Measurements from ENCODE around the gene CBR3. TPM values are rescaled to one million over a fixed set of nuclear protein-coding genes. Genes with fewer than 3 reads are reported as not detected.

Gene CBR3
- total and polyA plus RNA-seq, 2 of the 13 experiments (the other 11 are each of a cell fraction or from before 2014, with no cell fraction given): not detected

DNA sequence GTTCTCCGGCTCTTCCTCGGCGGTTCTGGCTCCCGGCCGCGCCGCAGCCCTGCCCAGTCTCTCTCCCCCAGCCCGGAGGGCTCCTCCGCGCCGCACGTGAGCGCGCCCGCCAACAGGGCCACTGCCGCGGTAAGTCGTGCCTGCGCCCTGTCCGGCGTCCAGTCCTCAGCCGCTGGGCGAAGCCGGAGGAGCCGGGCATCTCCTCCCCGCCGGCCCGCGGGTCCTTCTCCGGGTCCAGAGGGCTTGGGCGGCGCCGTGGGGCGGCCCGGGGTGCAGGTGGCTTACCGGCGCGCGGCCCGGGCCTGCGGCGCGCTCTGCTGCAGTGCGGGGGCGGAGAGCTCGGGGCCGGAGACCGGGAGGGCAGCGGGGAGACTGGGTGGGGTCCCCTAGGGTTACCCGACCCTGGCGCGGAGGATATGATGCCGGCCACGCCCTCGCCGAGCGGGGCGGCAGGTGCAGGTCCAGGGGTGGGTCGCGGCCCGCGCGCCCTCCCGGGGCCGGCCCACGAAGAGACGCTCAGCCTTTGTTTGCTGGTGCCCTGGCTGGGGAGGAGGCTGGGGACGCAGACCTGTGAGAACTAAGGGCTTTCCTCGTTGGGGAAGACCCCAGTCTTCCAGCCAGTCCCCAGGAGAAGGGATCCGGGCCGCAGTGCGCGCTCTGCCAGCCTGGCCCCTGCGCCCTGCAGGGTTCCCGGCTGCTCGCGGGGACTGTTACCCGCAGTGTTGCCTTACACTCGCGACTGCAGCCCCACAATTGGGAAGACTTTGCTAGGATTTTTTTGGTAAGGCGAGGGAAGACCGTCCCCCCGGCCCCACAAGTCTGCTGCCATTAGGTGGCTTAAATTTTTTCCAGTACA is 22.2 kb downstream of the CBR3 start, which contains the start of gene DOP1B (continued):
- TF ChIP-seq ZSCAN9 (CRISPR knock-in tag; IDR thresholded peaks at IDR 0.05; ENCODE audit: borderline replicate concordance) (no peak), ZSCAN21 (CRISPR knock-in tag; IDR thresholded peaks at IDR 0.05; ENCODE audit: borderline replicate concordance) (no peak), PHF21A (CRISPR knock-in tag; IDR thresholded peaks at IDR 0.05) (peak; percentile 38; the same call in 1 of the 2 replicates), ETV5 (CRISPR knock-in tag; IDR thresholded peaks at IDR 0.05; ENCODE audit: borderline replicate concordance) (no peak), CHD2 (IDR thresholded peaks at IDR 0.05; ENCODE audit: low read depth, low read length) (no peak), CAMTA2 (CRISPR knock-in tag; IDR thresholded peaks at IDR 0.05; ENCODE audit: borderline replicate concordance) (no peak)
- TF ChIP-seq, protein P1, sequence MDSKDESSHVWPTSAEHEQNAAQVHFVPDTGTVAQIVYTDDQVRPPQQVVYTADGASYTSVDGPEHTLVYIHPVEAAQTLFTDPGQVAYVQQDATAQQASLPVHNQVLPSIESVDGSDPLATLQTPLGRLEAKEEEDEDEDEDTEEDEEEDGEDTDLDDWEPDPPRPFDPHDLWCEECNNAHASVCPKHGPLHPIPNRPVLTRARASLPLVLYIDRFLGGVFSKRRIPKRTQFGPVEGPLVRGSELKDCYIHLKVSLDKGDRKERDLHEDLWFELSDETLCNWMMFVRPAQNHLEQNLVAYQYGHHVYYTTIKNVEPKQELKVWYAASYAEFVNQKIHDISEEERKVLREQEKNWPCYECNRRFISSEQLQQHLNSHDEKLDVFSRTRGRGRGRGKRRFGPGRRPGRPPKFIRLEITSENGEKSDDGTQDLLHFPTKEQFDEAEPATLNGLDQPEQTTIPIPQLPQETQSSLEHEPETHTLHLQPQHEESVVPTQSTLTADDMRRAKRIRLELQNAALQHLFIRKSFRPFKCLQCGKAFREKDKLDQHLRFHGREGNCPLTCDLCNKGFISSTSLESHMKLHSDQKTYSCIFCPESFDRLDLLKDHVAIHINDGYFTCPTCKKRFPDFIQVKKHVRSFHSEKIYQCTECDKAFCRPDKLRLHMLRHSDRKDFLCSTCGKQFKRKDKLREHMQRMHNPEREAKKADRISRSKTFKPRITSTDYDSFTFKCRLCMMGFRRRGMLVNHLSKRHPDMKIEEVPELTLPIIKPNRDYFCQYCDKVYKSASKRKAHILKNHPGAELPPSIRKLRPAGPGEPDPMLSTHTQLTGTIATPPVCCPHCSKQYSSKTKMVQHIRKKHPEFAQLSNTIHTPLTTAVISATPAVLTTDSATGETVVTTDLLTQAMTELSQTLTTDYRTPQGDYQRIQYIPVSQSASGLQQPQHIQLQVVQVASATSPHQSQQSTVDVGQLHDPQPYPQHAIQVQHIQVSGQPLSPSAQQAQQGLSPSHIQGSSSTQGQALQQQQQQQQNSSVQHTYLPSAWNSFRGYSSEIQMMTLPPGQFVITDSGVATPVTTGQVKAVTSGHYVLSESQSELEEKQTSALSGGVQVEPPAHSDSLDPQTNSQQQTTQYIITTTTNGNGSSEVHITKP (CRISPR knock-in tag; IDR thresholded peaks at IDR 0.05; ENCODE audit: low read depth): no peak
- TF ChIP-seq, protein P2, sequence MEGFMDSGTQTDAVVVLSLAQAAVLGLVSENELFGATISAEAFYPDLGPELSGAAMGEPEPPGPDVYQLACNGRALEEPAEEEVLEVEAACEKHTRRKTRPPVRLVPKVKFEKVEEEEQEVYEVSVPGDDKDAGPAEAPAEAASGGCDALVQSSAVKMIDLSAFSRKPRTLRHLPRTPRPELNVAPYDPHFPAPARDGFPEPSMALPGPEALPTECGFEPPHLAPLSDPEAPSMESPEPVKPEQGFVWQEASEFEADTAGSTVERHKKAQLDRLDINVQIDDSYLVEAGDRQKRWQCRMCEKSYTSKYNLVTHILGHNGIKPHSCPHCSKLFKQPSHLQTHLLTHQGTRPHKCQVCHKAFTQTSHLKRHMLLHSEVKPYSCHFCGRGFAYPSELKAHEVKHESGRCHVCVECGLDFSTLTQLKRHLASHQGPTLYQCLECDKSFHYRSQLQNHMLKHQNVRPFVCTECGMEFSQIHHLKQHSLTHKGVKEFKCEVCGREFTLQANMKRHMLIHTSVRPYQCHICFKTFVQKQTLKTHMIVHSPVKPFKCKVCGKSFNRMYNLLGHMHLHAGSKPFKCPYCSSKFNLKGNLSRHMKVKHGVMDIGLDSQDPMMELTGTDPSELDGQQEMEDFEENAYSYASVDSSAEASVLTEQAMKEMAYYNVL (CRISPR knock-in tag; IDR thresholded peaks at IDR 0.05; ENCODE audit: borderline replicate concordance): 0 out of 2 replicates have a peak, but pooled peaks have one; percentile 17
- TF ChIP-seq, protein P3, sequence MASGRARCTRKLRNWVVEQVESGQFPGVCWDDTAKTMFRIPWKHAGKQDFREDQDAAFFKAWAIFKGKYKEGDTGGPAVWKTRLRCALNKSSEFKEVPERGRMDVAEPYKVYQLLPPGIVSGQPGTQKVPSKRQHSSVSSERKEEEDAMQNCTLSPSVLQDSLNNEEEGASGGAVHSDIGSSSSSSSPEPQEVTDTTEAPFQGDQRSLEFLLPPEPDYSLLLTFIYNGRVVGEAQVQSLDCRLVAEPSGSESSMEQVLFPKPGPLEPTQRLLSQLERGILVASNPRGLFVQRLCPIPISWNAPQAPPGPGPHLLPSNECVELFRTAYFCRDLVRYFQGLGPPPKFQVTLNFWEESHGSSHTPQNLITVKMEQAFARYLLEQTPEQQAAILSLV (CRISPR knock-in tag; IDR thresholded peaks at IDR 0.05; ENCODE audit: borderline replicate concordance): peak; percentile 77; the same call in 1 of the 2 replicates
- TF ChIP-seq, protein P4, sequence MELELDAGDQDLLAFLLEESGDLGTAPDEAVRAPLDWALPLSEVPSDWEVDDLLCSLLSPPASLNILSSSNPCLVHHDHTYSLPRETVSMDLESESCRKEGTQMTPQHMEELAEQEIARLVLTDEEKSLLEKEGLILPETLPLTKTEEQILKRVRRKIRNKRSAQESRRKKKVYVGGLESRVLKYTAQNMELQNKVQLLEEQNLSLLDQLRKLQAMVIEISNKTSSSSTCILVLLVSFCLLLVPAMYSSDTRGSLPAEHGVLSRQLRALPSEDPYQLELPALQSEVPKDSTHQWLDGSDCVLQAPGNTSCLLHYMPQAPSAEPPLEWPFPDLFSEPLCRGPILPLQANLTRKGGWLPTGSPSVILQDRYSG (CRISPR knock-in tag; IDR thresholded peaks at IDR 0.05): no peak
- TF ChIP-seq, protein P5, sequence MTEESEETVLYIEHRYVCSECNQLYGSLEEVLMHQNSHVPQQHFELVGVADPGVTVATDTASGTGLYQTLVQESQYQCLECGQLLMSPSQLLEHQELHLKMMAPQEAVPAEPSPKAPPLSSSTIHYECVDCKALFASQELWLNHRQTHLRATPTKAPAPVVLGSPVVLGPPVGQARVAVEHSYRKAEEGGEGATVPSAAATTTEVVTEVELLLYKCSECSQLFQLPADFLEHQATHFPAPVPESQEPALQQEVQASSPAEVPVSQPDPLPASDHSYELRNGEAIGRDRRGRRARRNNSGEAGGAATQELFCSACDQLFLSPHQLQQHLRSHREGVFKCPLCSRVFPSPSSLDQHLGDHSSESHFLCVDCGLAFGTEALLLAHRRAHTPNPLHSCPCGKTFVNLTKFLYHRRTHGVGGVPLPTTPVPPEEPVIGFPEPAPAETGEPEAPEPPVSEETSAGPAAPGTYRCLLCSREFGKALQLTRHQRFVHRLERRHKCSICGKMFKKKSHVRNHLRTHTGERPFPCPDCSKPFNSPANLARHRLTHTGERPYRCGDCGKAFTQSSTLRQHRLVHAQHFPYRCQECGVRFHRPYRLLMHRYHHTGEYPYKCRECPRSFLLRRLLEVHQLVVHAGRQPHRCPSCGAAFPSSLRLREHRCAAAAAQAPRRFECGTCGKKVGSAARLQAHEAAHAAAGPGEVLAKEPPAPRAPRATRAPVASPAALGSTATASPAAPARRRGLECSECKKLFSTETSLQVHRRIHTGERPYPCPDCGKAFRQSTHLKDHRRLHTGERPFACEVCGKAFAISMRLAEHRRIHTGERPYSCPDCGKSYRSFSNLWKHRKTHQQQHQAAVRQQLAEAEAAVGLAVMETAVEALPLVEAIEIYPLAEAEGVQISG (CRISPR knock-in tag; IDR thresholded peaks at IDR 0.05): peak; percentile 28; the same call in 1 of the 2 replicates
- TF ChIP-seq, protein P6, sequence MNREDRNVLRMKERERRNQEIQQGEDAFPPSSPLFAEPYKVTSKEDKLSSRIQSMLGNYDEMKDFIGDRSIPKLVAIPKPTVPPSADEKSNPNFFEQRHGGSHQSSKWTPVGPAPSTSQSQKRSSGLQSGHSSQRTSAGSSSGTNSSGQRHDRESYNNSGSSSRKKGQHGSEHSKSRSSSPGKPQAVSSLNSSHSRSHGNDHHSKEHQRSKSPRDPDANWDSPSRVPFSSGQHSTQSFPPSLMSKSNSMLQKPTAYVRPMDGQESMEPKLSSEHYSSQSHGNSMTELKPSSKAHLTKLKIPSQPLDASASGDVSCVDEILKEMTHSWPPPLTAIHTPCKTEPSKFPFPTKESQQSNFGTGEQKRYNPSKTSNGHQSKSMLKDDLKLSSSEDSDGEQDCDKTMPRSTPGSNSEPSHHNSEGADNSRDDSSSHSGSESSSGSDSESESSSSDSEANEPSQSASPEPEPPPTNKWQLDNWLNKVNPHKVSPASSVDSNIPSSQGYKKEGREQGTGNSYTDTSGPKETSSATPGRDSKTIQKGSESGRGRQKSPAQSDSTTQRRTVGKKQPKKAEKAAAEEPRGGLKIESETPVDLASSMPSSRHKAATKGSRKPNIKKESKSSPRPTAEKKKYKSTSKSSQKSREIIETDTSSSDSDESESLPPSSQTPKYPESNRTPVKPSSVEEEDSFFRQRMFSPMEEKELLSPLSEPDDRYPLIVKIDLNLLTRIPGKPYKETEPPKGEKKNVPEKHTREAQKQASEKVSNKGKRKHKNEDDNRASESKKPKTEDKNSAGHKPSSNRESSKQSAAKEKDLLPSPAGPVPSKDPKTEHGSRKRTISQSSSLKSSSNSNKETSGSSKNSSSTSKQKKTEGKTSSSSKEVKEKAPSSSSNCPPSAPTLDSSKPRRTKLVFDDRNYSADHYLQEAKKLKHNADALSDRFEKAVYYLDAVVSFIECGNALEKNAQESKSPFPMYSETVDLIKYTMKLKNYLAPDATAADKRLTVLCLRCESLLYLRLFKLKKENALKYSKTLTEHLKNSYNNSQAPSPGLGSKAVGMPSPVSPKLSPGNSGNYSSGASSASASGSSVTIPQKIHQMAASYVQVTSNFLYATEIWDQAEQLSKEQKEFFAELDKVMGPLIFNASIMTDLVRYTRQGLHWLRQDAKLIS (CRISPR knock-in tag; IDR thresholded peaks at IDR 0.05): no peak
